RKO (cell line): ENCODE data around the gene FAM3C.

Source experiments
- DNase-seq: peaks from one replicate; pipeline ENCODE4 v3.0.0-alpha.2; 2016; ENCODE audit warnings: low spot score

The FAM3C gene

DNA sequence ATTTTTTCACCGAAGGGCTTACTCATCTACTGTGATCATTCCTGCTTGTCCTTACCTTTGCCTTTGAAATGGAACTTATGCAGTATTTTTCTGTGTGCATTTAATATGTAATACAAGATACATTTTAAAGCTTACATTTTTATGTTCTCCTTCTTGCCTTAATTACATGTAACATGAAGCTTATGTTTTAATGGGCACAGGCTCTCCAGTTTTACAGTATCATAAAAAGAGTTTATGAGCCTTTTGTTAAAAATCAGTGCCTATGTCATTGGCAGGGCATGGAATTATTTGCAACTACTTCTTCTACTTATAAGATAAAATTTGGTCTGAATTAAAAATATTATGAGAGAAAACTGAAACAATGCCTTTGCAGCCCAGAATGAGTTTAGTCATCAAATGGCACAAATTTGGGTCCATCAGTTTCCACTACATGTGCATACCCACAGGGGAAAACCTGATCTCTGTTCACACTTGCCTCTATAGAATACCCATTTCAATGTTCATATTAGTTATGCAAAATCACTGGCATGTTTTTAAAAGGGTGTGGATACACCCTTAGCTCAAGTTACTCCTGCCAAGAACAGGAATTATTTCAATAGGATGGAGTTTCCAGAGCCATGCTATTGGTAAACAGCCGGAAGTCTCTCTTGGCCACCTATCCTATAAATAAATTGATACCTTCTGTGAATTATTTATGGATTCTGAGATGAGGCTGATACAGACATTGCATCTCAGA lies 95.3 kb downstream of the FAM3C start:
- no peak for DNase-seq
